SK-N-SH treated with all-trans-retinoic acid at 6 μM for 48 hours (cell line): Measurements from ENCODE around the gene SLC5A4.

Experiments used
- ATAC-seq: fragments of 200-7000 bp; cut with Tn5 transposase; 3 replicates; pipeline ENCODE4 v1.9.1; 2020; ENCODE audit warnings: mild to moderate bottlenecking, moderate library complexity
- ARNTL ChIP-seq: fragments of 450-650 bp; formaldehyde crosslinking; IDR thresholded peaks from 2 replicates; pipeline ENCODE4 v1.5.0; 2020; ENCODE audit warnings: low read depth, mild to moderate bottlenecking, moderate library complexity, borderline replicate concordance
- BACH2 ChIP-seq: fragments of 250-450 bp; sonication (Bioruptor Pico); IDR thresholded peaks from 2 replicates; pipeline ENCODE4 v1.9.0; 2021; ENCODE audit warnings: mild to moderate bottlenecking, borderline replicate concordance
- CSDC2 ChIP-seq: fragments of 250-450 bp; sonication (Bioruptor Pico); IDR thresholded peaks from 2 replicates; pipeline ENCODE4 v1.5.0; 2020; ENCODE audit warnings: mild to moderate bottlenecking, moderate library complexity
- ESRRG ChIP-seq: fragments of 250-450 bp; sonication (Bioruptor Pico); IDR thresholded peaks from 2 replicates; pipeline ENCODE4 v1.6.1; 2021; ENCODE audit warnings: mild to moderate bottlenecking
- GLIS3 ChIP-seq: fragments of 250-450 bp; sonication (Bioruptor Pico); IDR thresholded peaks from 2 replicates; pipeline ENCODE4 v1.5.0; 2020; ENCODE audit warnings: mild to moderate bottlenecking, moderate library complexity
- ISL1 ChIP-seq: fragments of 250-450 bp; sonication (Bioruptor Pico); IDR thresholded peaks from 2 replicates; pipeline ENCODE4 v2.1.2; 2022; ENCODE audit warnings: mild to moderate bottlenecking, moderate library complexity
- OSR1 ChIP-seq: fragments of 250-450 bp; sonication (Bioruptor Pico); IDR thresholded peaks from 2 replicates; pipeline ENCODE4 v1.8.0; 2022; ENCODE audit warnings: moderate library complexity, mild to moderate bottlenecking, inconsistent platforms
- POU6F1 ChIP-seq: fragments of 250-450 bp; sonication (Bioruptor Pico); IDR thresholded peaks from 2 replicates; pipeline ENCODE4 v1.8.0; 2021; ENCODE audit warnings: low read depth, mild to moderate bottlenecking, moderate library complexity, borderline replicate concordance
- PPARA ChIP-seq: fragments of 250-450 bp; sonication (Bioruptor Pico); IDR thresholded peaks from 2 replicates; pipeline ENCODE4 v1.5.0; 2020; ENCODE audit warnings: mild to moderate bottlenecking, borderline replicate concordance
- RARB ChIP-seq: fragments of 250-450 bp; sonication (Bioruptor Pico); IDR thresholded peaks from 2 replicates; pipeline ENCODE4 v1.8.0; 2021; ENCODE audit warnings: mild to moderate bottlenecking, moderate library complexity
- SNAI2 ChIP-seq: fragments of 250-450 bp; sonication (Bioruptor Pico); IDR thresholded peaks from 2 replicates; pipeline ENCODE4 v1.5.0; 2020; ENCODE audit warnings: mild to moderate bottlenecking, moderate library complexity
- TCF4 ChIP-seq: fragments of 250-450 bp; sonication (Bioruptor Pico); IDR thresholded peaks from 2 replicates; pipeline ENCODE4 v1.8.0; 2021; ENCODE audit warnings: mild to moderate bottlenecking, moderate library complexity, borderline replicate concordance
- TOX ChIP-seq: fragments of 250-450 bp; sonication (Bioruptor Pico); IDR thresholded peaks from 2 replicates; pipeline ENCODE4 v1.8.0; 2021; ENCODE audit warnings: mild to moderate bottlenecking, moderate library complexity, borderline replicate concordance
- ZC3H10 ChIP-seq: fragments of 250-450 bp; sonication (Bioruptor Pico); IDR thresholded peaks from 2 replicates; pipeline ENCODE4 v1.5.1; 2021; ENCODE audit warnings: mild to moderate bottlenecking, moderate library complexity
- ZFP3 ChIP-seq: fragments of 250-450 bp; sonication (Bioruptor Pico); IDR thresholded peaks from 2 replicates; pipeline ENCODE4 v1.5.0; 2020; ENCODE audit warnings: mild to moderate bottlenecking, moderate library complexity
- ZFP30 ChIP-seq: fragments of 450-650 bp; formaldehyde crosslinking; IDR thresholded peaks from 2 replicates; pipeline ENCODE4 v1.5.0; 2022; ENCODE audit warnings: mild to moderate bottlenecking, moderate library complexity
- ZNF565 ChIP-seq: fragments of 450-650 bp; formaldehyde crosslinking; conservative IDR thresholded peaks from 2 replicates; pipeline ENCODE4 v1.5.0; 2020; ENCODE audit warnings: low read depth, mild to moderate bottlenecking, moderate library complexity
- ZNF70 ChIP-seq: fragments of 450-650 bp; formaldehyde crosslinking; IDR thresholded peaks from 2 replicates; pipeline ENCODE4 v1.5.0; 2020; ENCODE audit warnings: mild to moderate bottlenecking, moderate library complexity
- ZNF8 ChIP-seq: fragments of 450-650 bp; formaldehyde crosslinking; IDR thresholded peaks from 2 replicates; pipeline ENCODE4 v1.5.0; 2020; ENCODE audit warnings: mild to moderate bottlenecking, moderate library complexity
- TF ChIP-seq, protein P1 (sequence below): fragments of 250-450 bp; sonication (Bioruptor Pico); IDR thresholded peaks from 2 replicates; pipeline ENCODE4 v1.5.0; 2020; ENCODE audit warnings: mild to moderate bottlenecking, moderate library complexity
- TF ChIP-seq, protein P2 (sequence below): fragments of 250-450 bp; sonication (Bioruptor Pico); IDR thresholded peaks from 2 replicates; pipeline ENCODE4 v1.5.1; 2021; ENCODE audit warnings: mild to moderate bottlenecking, moderate library complexity
- TF ChIP-seq, protein P3 (sequence below): fragments of 250-450 bp; sonication (Bioruptor Pico); IDR thresholded peaks from 2 replicates; pipeline ENCODE4 v1.8.0; 2020; ENCODE audit warnings: mild to moderate bottlenecking, moderate library complexity, borderline replicate concordance
- TF ChIP-seq, protein P4 (sequence below): fragments of 250-450 bp; sonication (Bioruptor Pico); IDR thresholded peaks from 2 replicates; pipeline ENCODE4 v1.5.1; 2020; ENCODE audit warnings: low read depth, mild to moderate bottlenecking, moderate library complexity

Gene SLC5A4

DNA sequence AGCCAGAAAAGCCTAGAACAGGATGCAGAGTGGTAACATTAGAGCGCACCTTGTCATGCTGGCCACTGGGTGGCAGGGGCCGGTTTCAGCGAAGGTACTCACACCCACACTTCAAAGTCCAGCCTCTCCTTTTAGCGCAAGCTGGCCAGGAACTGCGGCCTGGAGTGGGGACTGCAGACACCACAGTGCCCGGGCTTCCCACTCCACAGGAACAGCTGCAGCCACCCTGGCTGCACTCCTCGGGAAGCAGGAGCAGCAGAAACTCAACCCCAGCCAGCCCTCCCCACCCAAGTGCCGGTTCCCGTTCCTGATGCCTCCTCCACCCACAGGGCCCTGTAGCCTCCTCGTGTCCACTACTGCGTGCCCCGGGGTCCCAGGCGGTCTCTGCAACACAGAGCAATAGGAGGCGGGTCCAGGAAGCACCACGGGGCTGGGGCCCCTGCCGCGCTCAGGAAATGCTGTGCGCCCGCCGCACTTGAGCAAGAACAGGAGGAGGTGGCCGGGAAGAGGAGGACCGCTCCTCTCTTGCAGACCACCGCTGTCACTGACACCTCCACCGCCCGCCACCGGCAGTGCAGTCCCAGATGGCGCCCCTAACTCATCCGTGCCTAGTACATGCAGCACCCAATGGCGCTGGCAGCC lies 52.5 kb downstream of the SLC5A4 start:
- peak; percentile 62 for ATAC-seq
- TF ChIP-seq CSDC2 (CRISPR knock-in tag): no peak
- TF ChIP-seq SNAI2 (CRISPR knock-in tag): no peak
- no peak for TF ChIP-seq ESRRG (CRISPR knock-in tag)
- TF ChIP-seq, protein P1, sequence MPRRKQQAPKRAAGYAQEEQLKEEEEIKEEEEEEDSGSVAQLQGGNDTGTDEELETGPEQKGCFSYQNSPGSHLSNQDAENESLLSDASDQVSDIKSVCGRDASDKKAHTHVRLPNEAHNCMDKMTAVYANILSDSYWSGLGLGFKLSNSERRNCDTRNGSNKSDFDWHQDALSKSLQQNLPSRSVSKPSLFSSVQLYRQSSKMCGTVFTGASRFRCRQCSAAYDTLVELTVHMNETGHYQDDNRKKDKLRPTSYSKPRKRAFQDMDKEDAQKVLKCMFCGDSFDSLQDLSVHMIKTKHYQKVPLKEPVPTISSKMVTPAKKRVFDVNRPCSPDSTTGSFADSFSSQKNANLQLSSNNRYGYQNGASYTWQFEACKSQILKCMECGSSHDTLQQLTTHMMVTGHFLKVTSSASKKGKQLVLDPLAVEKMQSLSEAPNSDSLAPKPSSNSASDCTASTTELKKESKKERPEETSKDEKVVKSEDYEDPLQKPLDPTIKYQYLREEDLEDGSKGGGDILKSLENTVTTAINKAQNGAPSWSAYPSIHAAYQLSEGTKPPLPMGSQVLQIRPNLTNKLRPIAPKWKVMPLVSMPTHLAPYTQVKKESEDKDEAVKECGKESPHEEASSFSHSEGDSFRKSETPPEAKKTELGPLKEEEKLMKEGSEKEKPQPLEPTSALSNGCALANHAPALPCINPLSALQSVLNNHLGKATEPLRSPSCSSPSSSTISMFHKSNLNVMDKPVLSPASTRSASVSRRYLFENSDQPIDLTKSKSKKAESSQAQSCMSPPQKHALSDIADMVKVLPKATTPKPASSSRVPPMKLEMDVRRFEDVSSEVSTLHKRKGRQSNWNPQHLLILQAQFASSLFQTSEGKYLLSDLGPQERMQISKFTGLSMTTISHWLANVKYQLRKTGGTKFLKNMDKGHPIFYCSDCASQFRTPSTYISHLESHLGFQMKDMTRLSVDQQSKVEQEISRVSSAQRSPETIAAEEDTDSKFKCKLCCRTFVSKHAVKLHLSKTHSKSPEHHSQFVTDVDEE (CRISPR knock-in tag): no peak
- TF ChIP-seq ZFP3 (CRISPR knock-in tag): no peak
- TF ChIP-seq ZFP30 (CRISPR knock-in tag): no peak
- no peak for TF ChIP-seq OSR1 (CRISPR knock-in tag)
- TF ChIP-seq, protein P2, sequence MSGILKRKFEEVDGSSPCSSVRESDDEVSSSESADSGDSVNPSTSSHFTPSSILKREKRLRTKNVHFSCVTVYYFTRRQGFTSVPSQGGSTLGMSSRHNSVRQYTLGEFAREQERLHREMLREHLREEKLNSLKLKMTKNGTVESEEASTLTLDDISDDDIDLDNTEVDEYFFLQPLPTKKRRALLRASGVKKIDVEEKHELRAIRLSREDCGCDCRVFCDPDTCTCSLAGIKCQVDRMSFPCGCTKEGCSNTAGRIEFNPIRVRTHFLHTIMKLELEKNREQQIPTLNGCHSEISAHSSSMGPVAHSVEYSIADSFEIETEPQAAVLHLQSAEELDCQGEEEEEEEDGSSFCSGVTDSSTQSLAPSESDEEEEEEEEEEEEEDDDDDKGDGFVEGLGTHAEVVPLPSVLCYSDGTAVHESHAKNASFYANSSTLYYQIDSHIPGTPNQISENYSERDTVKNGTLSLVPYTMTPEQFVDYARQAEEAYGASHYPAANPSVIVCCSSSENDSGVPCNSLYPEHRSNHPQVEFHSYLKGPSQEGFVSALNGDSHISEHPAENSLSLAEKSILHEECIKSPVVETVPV (CRISPR knock-in tag): no peak
- TF ChIP-seq PPARA (CRISPR knock-in tag): no peak
- TF ChIP-seq ARNTL: no peak
- TF ChIP-seq ZNF8: no peak
- TF ChIP-seq ZNF565 (CRISPR knock-in tag): no peak

GRCh38 chr22:32202161-32202538 lies 53.0 kb downstream of the SLC5A4 start:
- no peak for ATAC-seq

GRCh38 chr22:32200752-32201151 lies 54.4 kb downstream of the SLC5A4 start:
- ATAC-seq: no peak
- TF ChIP-seq, protein P1 (CRISPR knock-in tag): no peak
- TF ChIP-seq, protein P3, sequence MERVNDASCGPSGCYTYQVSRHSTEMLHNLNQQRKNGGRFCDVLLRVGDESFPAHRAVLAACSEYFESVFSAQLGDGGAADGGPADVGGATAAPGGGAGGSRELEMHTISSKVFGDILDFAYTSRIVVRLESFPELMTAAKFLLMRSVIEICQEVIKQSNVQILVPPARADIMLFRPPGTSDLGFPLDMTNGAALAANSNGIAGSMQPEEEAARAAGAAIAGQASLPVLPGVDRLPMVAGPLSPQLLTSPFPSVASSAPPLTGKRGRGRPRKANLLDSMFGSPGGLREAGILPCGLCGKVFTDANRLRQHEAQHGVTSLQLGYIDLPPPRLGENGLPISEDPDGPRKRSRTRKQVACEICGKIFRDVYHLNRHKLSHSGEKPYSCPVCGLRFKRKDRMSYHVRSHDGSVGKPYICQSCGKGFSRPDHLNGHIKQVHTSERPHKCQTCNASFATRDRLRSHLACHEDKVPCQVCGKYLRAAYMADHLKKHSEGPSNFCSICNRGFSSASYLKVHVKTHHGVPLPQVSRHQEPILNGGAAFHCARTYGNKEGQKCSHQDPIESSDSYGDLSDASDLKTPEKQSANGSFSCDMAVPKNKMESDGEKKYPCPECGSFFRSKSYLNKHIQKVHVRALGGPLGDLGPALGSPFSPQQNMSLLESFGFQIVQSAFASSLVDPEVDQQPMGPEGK: no peak
- no peak for TF ChIP-seq SNAI2 (CRISPR knock-in tag)
- no peak for TF ChIP-seq ZNF565 (CRISPR knock-in tag)
- no peak for TF ChIP-seq OSR1 (CRISPR knock-in tag)
- no peak for TF ChIP-seq ESRRG (CRISPR knock-in tag)
- no peak for TF ChIP-seq CSDC2 (CRISPR knock-in tag)
- no peak for TF ChIP-seq ISL1 (CRISPR knock-in tag)
- no peak for TF ChIP-seq TCF4 (CRISPR knock-in tag)

More at GRCh38 chr22:32202161-32202538, 53.0 kb downstream of the SLC5A4 start:
- TF ChIP-seq, protein P2 (CRISPR knock-in tag): no peak
- TF ChIP-seq GLIS3 (CRISPR knock-in tag): no peak
- no peak for TF ChIP-seq ZNF8
- TF ChIP-seq POU6F1 (CRISPR knock-in tag): no peak
- TF ChIP-seq PPARA (CRISPR knock-in tag): no peak
- TF ChIP-seq ARNTL: no peak
- no peak for TF ChIP-seq BACH2
- no peak for TF ChIP-seq ZFP30 (CRISPR knock-in tag)
- TF ChIP-seq SNAI2 (CRISPR knock-in tag): no peak
- TF ChIP-seq RARB (CRISPR knock-in tag): no peak
- TF ChIP-seq TOX (CRISPR knock-in tag): no peak
- TF ChIP-seq CSDC2 (CRISPR knock-in tag): no peak
- TF ChIP-seq, protein P4, sequence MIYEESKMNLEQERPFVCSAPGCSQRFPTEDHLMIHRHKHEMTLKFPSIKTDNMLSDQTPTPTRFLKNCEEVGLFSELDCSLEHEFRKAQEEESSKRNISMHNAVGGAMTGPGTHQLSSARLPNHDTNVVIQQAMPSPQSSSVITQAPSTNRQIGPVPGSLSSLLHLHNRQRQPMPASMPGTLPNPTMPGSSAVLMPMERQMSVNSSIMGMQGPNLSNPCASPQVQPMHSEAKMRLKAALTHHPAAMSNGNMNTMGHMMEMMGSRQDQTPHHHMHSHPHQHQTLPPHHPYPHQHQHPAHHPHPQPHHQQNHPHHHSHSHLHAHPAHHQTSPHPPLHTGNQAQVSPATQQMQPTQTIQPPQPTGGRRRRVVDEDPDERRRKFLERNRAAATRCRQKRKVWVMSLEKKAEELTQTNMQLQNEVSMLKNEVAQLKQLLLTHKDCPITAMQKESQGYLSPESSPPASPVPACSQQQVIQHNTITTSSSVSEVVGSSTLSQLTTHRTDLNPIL (CRISPR knock-in tag): no peak
- no peak for TF ChIP-seq ZC3H10 (CRISPR knock-in tag)
- TF ChIP-seq ZNF70 (CRISPR knock-in tag): no peak
- no peak for TF ChIP-seq TCF4 (CRISPR knock-in tag)
- no peak for TF ChIP-seq ZFP3 (CRISPR knock-in tag)
